Breast epithelium (tissue), 3 donors: ENCODE measurements around the gene HIPK2.

Experiments used
- CTCF ChIP-seq, 3 donors: fragments of 450-650 bp; IDR thresholded peaks; one replicate each; pipeline ENCODE4 v1.5.1; 2016 to 2017; ENCODE audit warnings: antibody characterized with exemption in 3 of 3, mild to moderate bottlenecking in 3 of 3, moderate library complexity in 3 of 3
- POLR2A ChIP-seq: fragments of 450-650 bp; IDR thresholded peaks from one replicate; pipeline ENCODE4 v1.6.1; 2016; ENCODE audit warnings: antibody characterized with exemption, mild to moderate bottlenecking, moderate library complexity

- TF ChIP-seq POLR2A (no peak), CTCF (IDR thresholded peaks at IDR 0.05) (no peak)
These were observed 34.4 kb downstream of the HIPK2 start for GRCh38 chr7:139743267-139743966.
